H1 (cell line): ENCODE results near the gene LIN28B. TPM values are rescaled to one million over a fixed set of nuclear protein-coding genes. Genes with fewer than 3 reads are reported as not detected.

Experiments used
- CTCF ChIA-PET: fragments of 300-600 bp; sonication (Branson Sonifier 250); formaldehyde crosslinking; loops from one replicate; lab custom pipeline; 2021; ENCODE audit not compliant: partially characterized antibody; lab: Charles Lee
- POLR2A ChIA-PET: fragments of 300-600 bp; sonication (Branson Sonifier 250); formaldehyde crosslinking; loops from one replicate; lab custom pipeline; 2021; ENCODE audit warnings: inconsistent platforms; ENCODE audit not compliant: partially characterized antibody; lab: Charles Lee
- DNase-seq, 2 experiments: peaks; one replicate each; pipeline versions ENCODE4 v3.0.0 to v3.0.0-alpha.2; 2010 to 2022; ENCODE audit warnings: low spot score in 2 of 2, low read depth in 1 of 2, mixed read lengths in 1 of 2
- FAIRE-seq: peaks from 2 replicates; lab custom pipeline; 2011; peaks lifted over from hg19 to GRCh38; lab: Jason Lieb, UNC
- H2AFZ ChIP-seq: 2 replicates; pipeline ENCODE4 v1.8.1; 2012; ENCODE audit warnings: low read length, inconsistent platforms
- H2AK5ac ChIP-seq: 2 replicates; pipeline ENCODE4 v1.6.1; 2013; ENCODE audit warnings: low read depth, low read length
- H2BK120ac ChIP-seq: replicated peaks from 2 replicates; pipeline ENCODE3; 2013; ENCODE audit warnings: low read depth, low read length, inconsistent platforms
- H2BK12ac ChIP-seq: 2 replicates; pipeline ENCODE4 v1.6.1; 2013; ENCODE audit warnings: low read depth, low read length
- H2BK15ac ChIP-seq: 2 replicates; pipeline ENCODE4 v1.6.1; 2013; ENCODE audit warnings: low read length
- H2BK20ac ChIP-seq: 2 replicates; pipeline ENCODE4 v1.6.1; 2013; ENCODE audit warnings: low read length
- H2BK5ac ChIP-seq: 2 replicates; pipeline ENCODE4 v1.6.1; 2013; ENCODE audit warnings: low read depth, low read length
- H3K14ac ChIP-seq: 2 replicates; pipeline ENCODE4 v1.6.1; 2013; ENCODE audit warnings: inconsistent platforms; ENCODE audit not compliant: insufficient read length
- H3K18ac ChIP-seq: 2 replicates; pipeline ENCODE4 v1.6.1; 2013; ENCODE audit warnings: low read length; ENCODE audit errors: extremely low read depth
- H3K23ac ChIP-seq: 2 replicates; pipeline ENCODE4 v1.6.1; 2013; ENCODE audit warnings: inconsistent platforms; ENCODE audit not compliant: insufficient read length
- H3K23me2 ChIP-seq: 2 replicates; pipeline ENCODE4 v1.6.1; 2013; ENCODE audit warnings: low read depth, low read length
- H3K27ac ChIP-seq: 2 replicates; pipeline ENCODE4 v1.6.1; 2011; ENCODE audit warnings: low read depth, low read length, inconsistent platforms
- H3K27me3 ChIP-seq, 4 experiments: replicated peaks in 1 of 4; 1 replicate in 1 of 4; 2 replicates in 3 of 4; pipeline versions ENCODE4 v1.6.1 to v1.8.1; 2011 to 2013; ENCODE audit warnings: low read length in 3 of 4, mild to moderate bottlenecking in 3 of 4, inconsistent platforms in 2 of 4, mixed read lengths in 2 of 4, moderate library complexity in 1 of 4; ENCODE audit not compliant: control insufficient read depth in 3 of 4, insufficient read depth in 3 of 4; ENCODE audit errors: extremely low read depth in 1 of 4
- H3K36me3 ChIP-seq, 4 experiments: 2 replicates each; pipeline versions ENCODE4 v1.6.1 to v1.8.1; 2011 to 2013; ENCODE audit warnings: mild to moderate bottlenecking in 4 of 4, low read length in 3 of 4, moderate library complexity in 2 of 4, control low read depth in 1 of 4, inconsistent platforms in 1 of 4; ENCODE audit not compliant: insufficient read depth in 4 of 4, control insufficient read depth in 2 of 4
- H3K4ac ChIP-seq: replicated peaks from 2 replicates; pipeline ENCODE3; 2013; ENCODE audit warnings: low read length, low read depth, mixed read lengths, inconsistent platforms; ENCODE audit not compliant: insufficient read length
- H3K4me1 ChIP-seq, 4 experiments: replicated peaks in 1 of 4; 1 replicate in 1 of 4; 2 replicates in 3 of 4; pipeline versions ENCODE4 v1.6.1 to v1.8.1; 2011 to 2013; ENCODE audit warnings: low read length in 3 of 4, inconsistent platforms in 2 of 4, mixed read lengths in 1 of 4; ENCODE audit not compliant: insufficient read depth in 4 of 4, control insufficient read depth in 3 of 4
- H3K4me2 ChIP-seq, 2 experiments: 2 replicates each; pipeline versions ENCODE4 v1.6.1 to v1.8.1; 2011 to 2013; ENCODE audit warnings: low read depth in 2 of 2, low read length in 2 of 2, control low read depth in 1 of 2, inconsistent platforms in 1 of 2, mild to moderate bottlenecking in 1 of 2; ENCODE audit not compliant: insufficient read depth in 1 of 2
- H3K4me3 ChIP-seq, 4 experiments: fragments of 200-600, 300-600 bp in 1 of 4; sonication (generic), shearing (Covaris generic), sonication (Bioruptor Twin) in 1 of 4; 2 replicates each; pipeline versions ENCODE4 v1.5.1 to v1.8.1; 2011 to 2016; ENCODE audit warnings: low read length in 4 of 4, low read depth in 3 of 4, control low read depth in 2 of 4, inconsistent platforms in 2 of 4, mild to moderate bottlenecking in 2 of 4, mixed read lengths in 1 of 4, moderate library complexity in 1 of 4; ENCODE audit not compliant: insufficient read depth in 2 of 4; ENCODE audit errors: extremely low read depth in 1 of 4
- H3K56ac ChIP-seq: replicated peaks from 2 replicates; pipeline ENCODE3; 2013; ENCODE audit warnings: low read depth, mild to moderate bottlenecking, mixed read lengths, low read length, inconsistent platforms; ENCODE audit not compliant: insufficient read length
- H3K79me1 ChIP-seq: 2 replicates; pipeline ENCODE4 v1.6.1; 2013; ENCODE audit warnings: low read depth, low read length, control low read depth
- H3K79me2 ChIP-seq, 2 experiments: 2 replicates each; pipeline versions ENCODE4 v1.6.1 to v1.8.1; 2012 to 2013; ENCODE audit warnings: low read length in 2 of 2, mild to moderate bottlenecking in 2 of 2, inconsistent platforms in 1 of 2; ENCODE audit not compliant: insufficient read depth in 2 of 2, control insufficient read depth in 1 of 2
- H3K9ac ChIP-seq, 4 experiments: replicated peaks in 1 of 4; 1 replicate in 1 of 4; 2 replicates in 3 of 4; pipeline versions ENCODE4 v1.6.1 to v1.8.1; 2011 to 2013; ENCODE audit warnings: low read depth in 3 of 4, low read length in 3 of 4, control low read depth in 2 of 4, mild to moderate bottlenecking in 2 of 4, moderate library complexity in 2 of 4, inconsistent platforms in 1 of 4; ENCODE audit errors: extremely low read depth in 1 of 4
- H3K9me3 ChIP-seq, 2 experiments: 2 replicates each; pipeline versions ENCODE4 v1.6.1 to v1.8.1; 2012 to 2013; ENCODE audit warnings: mild to moderate bottlenecking in 2 of 2, moderate library complexity in 2 of 2, control low read depth in 1 of 2, inconsistent platforms in 1 of 2, low read depth in 1 of 2, low read length in 1 of 2, mixed read lengths in 1 of 2; ENCODE audit not compliant: insufficient read depth in 2 of 2
- H4K20me1 ChIP-seq, 2 experiments: replicated peaks in 1 of 2; 2 replicates each; pipeline versions ENCODE3 to v1.8.1; 2011 to 2013; ENCODE audit warnings: inconsistent platforms in 2 of 2, low read length in 2 of 2, mild to moderate bottlenecking in 1 of 2; ENCODE audit not compliant: insufficient read depth in 2 of 2, control insufficient read depth in 1 of 2
- H4K5ac ChIP-seq: 2 replicates; pipeline ENCODE4 v1.6.1; 2013; ENCODE audit warnings: low read length, low read depth, mixed read lengths, inconsistent platforms; ENCODE audit not compliant: insufficient read length
- H4K8ac ChIP-seq: 2 replicates; pipeline ENCODE4 v1.8.0; 2013; ENCODE audit warnings: mild to moderate bottlenecking, moderate library complexity, low read length, inconsistent platforms; ENCODE audit not compliant: insufficient read depth; ENCODE audit errors: extremely low read depth
- H4K91ac ChIP-seq: replicated peaks from 2 replicates; pipeline ENCODE3; 2013; ENCODE audit warnings: low read length, mixed read lengths, inconsistent platforms; ENCODE audit not compliant: insufficient read length
- GABPA ChIP-seq: IDR thresholded peaks from 2 replicates; pipeline ENCODE4 v1.6.1; 2011; ENCODE audit warnings: mild to moderate bottlenecking, low read length, moderate library complexity, borderline replicate concordance; ENCODE audit not compliant: insufficient read depth
- HDAC2 ChIP-seq, 2 experiments: fragments of 300-600 bp in 1 of 2; sonication (generic) in 1 of 2; IDR thresholded peaks; 2 replicates each; pipeline ENCODE4 v1.6.1; 2011 to 2012; ENCODE audit warnings: low read depth in 2 of 2, low read length in 2 of 2, mild to moderate bottlenecking in 2 of 2, moderate library complexity in 2 of 2, borderline replicate concordance in 1 of 2, inconsistent platforms in 1 of 2
- MAFK ChIP-seq: IDR thresholded peaks from 2 replicates; pipeline ENCODE4 v1.6.1; 2012; ENCODE audit warnings: low read depth, mild to moderate bottlenecking, improper control_type of control experiment, low read length
- RBBP5 ChIP-seq: IDR thresholded peaks from 2 replicates; pipeline ENCODE4 v1.7.1; 2012; ENCODE audit warnings: low read depth, mild to moderate bottlenecking, inconsistent platforms, low read length, moderate library complexity, borderline replicate concordance
- SP1 ChIP-seq: IDR thresholded peaks from 2 replicates; pipeline ENCODE4 v1.6.1; 2011; ENCODE audit warnings: low read depth, low read length
- SRF ChIP-seq: IDR thresholded peaks from 2 replicates; pipeline ENCODE4 v1.6.1; 2011; ENCODE audit warnings: mild to moderate bottlenecking, low read depth, low read length, moderate library complexity
- SUZ12 ChIP-seq: fragments of 200-600 bp; sonication (generic); IDR thresholded peaks from 2 replicates; pipeline ENCODE4 v1.6.1; 2012; ENCODE audit warnings: mild to moderate bottlenecking, inconsistent platforms, low read length, moderate library complexity, mixed read lengths
- WGBS, 2 experiments: shearing (Covaris generic) in 1 of 2; methylation state at CpG; one replicate each; pipeline versions ENCODE4 v1.1.6 to v1.1.7; 2013 to 2015; ENCODE audit warnings: low lambda C conversion rate in 2 of 2, mixed read lengths in 2 of 2, inconsistent platforms in 1 of 2, low coverage in 1 of 2, missing lambda C conversion rate in 1 of 2; ENCODE audit not compliant: insufficient replicate concordance in 2 of 2, insufficient coverage in 1 of 2, insufficient read length in 1 of 2; ENCODE audit errors: extremely low coverage in 1 of 2, missing lambda C conversion rate in 1 of 2; 5-methylcytosine and 5-hydroxymethylcytosine counted together
- polyA plus RNA-seq, 7 experiments: library from polyadenylated mRNA; depleted of rRNA in 3 of 7; stranded (reverse) in 5 of 7; unstranded in 2 of 7; fragments of >200 nt in 5 of 7; fragments of 200-250 nt in 2 of 7; gene quantifications; 1 replicate in 5 of 7; 2 replicates in 1 of 7; 4 replicates in 1 of 7; pipeline versions ENCODE4 v1.2.1 to v1.2.3, GENCODE V29; 2011 to 2013; ENCODE audit warnings: missing spikeins in 2 of 7, mixed read lengths in 2 of 7
- total RNA-seq: library from RNA; stranded (reverse); fragmentation: NEBNext Ultra II Directional; extraction: Animal tissue kit (Norgen Biotek cat#: 25700); gene quantifications from 2 replicates; pipeline ENCODE4 v1.2.1, GENCODE V29; 2021
- TF ChIP-seq, protein P1 (sequence below), 3 experiments: IDR thresholded peaks; 1 replicate in 2 of 3; 2 replicates in 1 of 3; pipeline versions ENCODE4 v1.5.1 to v1.6.1; 2011; ENCODE audit warnings: low read length in 3 of 3, mild to moderate bottlenecking in 3 of 3, inconsistent platforms in 2 of 3, low read depth in 1 of 3, moderate library complexity in 1 of 3; ENCODE audit not compliant: insufficient read depth in 1 of 3; ENCODE audit errors: control extremely low read depth in 1 of 3

Gene LIN28B
- total and polyA plus RNA-seq, 2 of the 8 experiments (the other 6 are each of a cell fraction or from before 2014, with no cell fraction given): 27.4 to 94.7 TPM

- no peak for DNase-seq
- CTCF ChIA-PET: interaction anchor here (1.0 to 2.4 kb wide), 3 partner anchors 39 to 51 kb away, joined by 3 to 10 read pairs (median 4); no protein-coding TSS in a partner anchor
- H3K79me1 ChIP-seq: no peaks in the 10 kb centered on the region
- no peaks in the 10 kb centered on the region for H3K9me3 ChIP-seq
- WGBS, 2 experiments: 90% methylated on average over 1 of the region's 1 CpG; no CpG with 5 or more reads in 1 of the 2 experiments
- no peak overlapping the region for H4K8ac ChIP-seq
- no peaks in the 10 kb centered on the region for H4K20me1 ChIP-seq
- no peak overlapping the region for H2BK15ac ChIP-seq
- H3K27me3 ChIP-seq: no peaks in the 10 kb centered on the region
- H3K18ac ChIP-seq: no peak overlapping the region
- H3K4me3 ChIP-seq: no peak overlapping the region
- H3K23ac ChIP-seq: no peak overlapping the region
- TF ChIP-seq SP1 (no peak), SUZ12 (no peak), RBBP5 (no peak), SRF (no peak), MAFK (no peak), HDAC2 (IDR thresholded peaks at IDR 0.05; ENCODE audit: borderline replicate concordance in 1 of 2, low read depth in 2 of 2, low read length in 2 of 2) (no peak), GABPA (no peak)
- TF ChIP-seq, protein P1, sequence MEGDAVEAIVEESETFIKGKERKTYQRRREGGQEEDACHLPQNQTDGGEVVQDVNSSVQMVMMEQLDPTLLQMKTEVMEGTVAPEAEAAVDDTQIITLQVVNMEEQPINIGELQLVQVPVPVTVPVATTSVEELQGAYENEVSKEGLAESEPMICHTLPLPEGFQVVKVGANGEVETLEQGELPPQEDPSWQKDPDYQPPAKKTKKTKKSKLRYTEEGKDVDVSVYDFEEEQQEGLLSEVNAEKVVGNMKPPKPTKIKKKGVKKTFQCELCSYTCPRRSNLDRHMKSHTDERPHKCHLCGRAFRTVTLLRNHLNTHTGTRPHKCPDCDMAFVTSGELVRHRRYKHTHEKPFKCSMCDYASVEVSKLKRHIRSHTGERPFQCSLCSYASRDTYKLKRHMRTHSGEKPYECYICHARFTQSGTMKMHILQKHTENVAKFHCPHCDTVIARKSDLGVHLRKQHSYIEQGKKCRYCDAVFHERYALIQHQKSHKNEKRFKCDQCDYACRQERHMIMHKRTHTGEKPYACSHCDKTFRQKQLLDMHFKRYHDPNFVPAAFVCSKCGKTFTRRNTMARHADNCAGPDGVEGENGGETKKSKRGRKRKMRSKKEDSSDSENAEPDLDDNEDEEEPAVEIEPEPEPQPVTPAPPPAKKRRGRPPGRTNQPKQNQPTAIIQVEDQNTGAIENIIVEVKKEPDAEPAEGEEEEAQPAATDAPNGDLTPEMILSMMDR (IDR thresholded peaks at IDR 0.05; ENCODE audit: control extremely low read depth in 1 of 3, insufficient read depth in 1 of 3, low read depth in 1 of 3, low read length in 3 of 3): no peak
- H3K27ac ChIP-seq: no peak overlapping the region
- H2BK20ac ChIP-seq: no peak overlapping the region
- H3K36me3 ChIP-seq: no peaks in the 10 kb centered on the region; a peak in 2 of 8 replicates
- H2AFZ ChIP-seq: no peak overlapping the region
- H3K23me2 ChIP-seq: no peaks in the 10 kb centered on the region
- no peak overlapping the region for H2BK5ac ChIP-seq
- no peak overlapping the region for H4K5ac ChIP-seq
- H3K14ac ChIP-seq: no peak overlapping the region
- no peak overlapping the region for H2BK120ac ChIP-seq
- H3K4me2 ChIP-seq: no peak overlapping the region
- H4K91ac ChIP-seq: no peak overlapping the region
- no peak overlapping the region for H3K4ac ChIP-seq
- no peak overlapping the region for H3K56ac ChIP-seq
- no peak overlapping the region for H2BK12ac ChIP-seq
- POLR2A ChIA-PET: interaction anchor here (1.8 to 2.8 kb wide), 2 partner anchors 12 to 79 kb away, joined by 5 to 17 read pairs; partner anchors contain the start of gene LIN28B
- no peak overlapping the region for H2AK5ac ChIP-seq
- H3K4me1 ChIP-seq: peaks cover 0 to 15% (median 4%) of the 10 kb centered on the region in 4 experiments; a peak in 2 of 7 replicates
- peaks cover 0 to 67% of the 10 kb centered on the region in 2 experiments; a peak in 2 of 4 replicates for H3K79me2 ChIP-seq
- H3K9ac ChIP-seq: no peak overlapping the region
- FAIRE-seq: peak; percentile 36
These were observed 79.4 kb downstream of the LIN28B start for GRCh38 chr6:105036351-105036750.
